ENCODE data around the gene LMTK3. TPM values are rescaled to one million over a fixed set of nuclear protein-coding genes. Genes with fewer than 3 reads are reported as not detected.
A peak's percentile ranks its signal among the peaks of the same experiment; 100 is the strongest.

The LMTK3 gene
- total RNA-seq, 1 experiment from 2014 or later, result 15.9 TPM

DNA sequence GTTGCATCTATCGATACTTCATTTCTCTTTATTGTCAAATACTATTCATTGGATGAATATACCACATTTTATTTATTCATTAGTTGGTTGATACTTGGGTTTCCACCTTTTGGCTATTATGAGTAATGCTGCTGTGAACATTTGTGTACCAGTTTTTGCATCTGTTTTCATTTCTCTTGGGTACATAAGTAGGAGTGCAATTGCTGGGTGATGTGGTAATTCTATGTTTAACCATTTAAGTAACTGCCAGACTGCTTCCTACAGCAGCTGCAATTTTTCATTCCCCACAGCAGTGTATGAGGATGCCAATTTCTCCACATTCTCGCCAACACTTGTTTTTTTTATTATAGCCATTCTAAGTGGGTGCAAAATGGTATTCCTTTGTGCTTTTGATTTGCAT, 53.6 kb downstream of the LMTK3 start:
- H3K27me3 Mint-ChIP-seq (ENCODE audit: low read depth), result no peaks in the 10 kb centered on the region
- H3K9me3 Mint-ChIP-seq, result peaks cover 3% of the 10 kb centered on the region
- H3K4me1 Mint-ChIP-seq, result 0 out of 2 replicates have a peak, but pooled peaks cover 2% of the 10 kb centered on the region
- DNase-seq (ENCODE audit: low spot score) (no peak), ATAC-seq (no peak)
- TF ChIP-seq ETV6 (CRISPR knock-in tag; IDR thresholded peaks at IDR 0.05) (no peak), OVOL2 (CRISPR knock-in tag; IDR thresholded peaks at IDR 0.05; ENCODE audit: borderline replicate concordance) (no peak), ATF1 (CRISPR knock-in tag; IDR thresholded peaks at IDR 0.05) (no peak), ZMAT4 (CRISPR knock-in tag; IDR thresholded peaks at IDR 0.05) (no peak), SP1 (CRISPR knock-in tag; conservative IDR thresholded peaks at IDR 0.05) (no peak), PRRX2 (CRISPR knock-in tag; IDR thresholded peaks at IDR 0.05) (no peak)
- TF ChIP-seq, protein P1, sequence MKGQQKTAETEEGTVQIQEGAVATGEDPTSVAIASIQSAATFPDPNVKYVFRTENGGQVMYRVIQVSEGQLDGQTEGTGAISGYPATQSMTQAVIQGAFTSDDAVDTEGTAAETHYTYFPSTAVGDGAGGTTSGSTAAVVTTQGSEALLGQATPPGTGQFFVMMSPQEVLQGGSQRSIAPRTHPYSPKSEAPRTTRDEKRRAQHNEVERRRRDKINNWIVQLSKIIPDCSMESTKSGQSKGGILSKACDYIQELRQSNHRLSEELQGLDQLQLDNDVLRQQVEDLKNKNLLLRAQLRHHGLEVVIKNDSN (CRISPR knock-in tag; IDR thresholded peaks at IDR 0.05), result no peak
- ChIA-PET POLR2A (interaction anchor here (0.8 kb wide), 1 partner anchor 165 kb away, joined by 7 read pairs; no protein-coding TSS in a partner anchor), CTCF (interaction anchor here (1.1 kb wide), 1 partner anchor 131 kb away, joined by 3 read pairs; no protein-coding TSS in a partner anchor)
- H3K4me3 Mint-ChIP-seq, result no peak overlapping the region
- no peak overlapping the region for H3K27ac Mint-ChIP-seq
- peaks cover 30% of the 10 kb centered on the region for H3K36me3 Mint-ChIP-seq

DNA sequence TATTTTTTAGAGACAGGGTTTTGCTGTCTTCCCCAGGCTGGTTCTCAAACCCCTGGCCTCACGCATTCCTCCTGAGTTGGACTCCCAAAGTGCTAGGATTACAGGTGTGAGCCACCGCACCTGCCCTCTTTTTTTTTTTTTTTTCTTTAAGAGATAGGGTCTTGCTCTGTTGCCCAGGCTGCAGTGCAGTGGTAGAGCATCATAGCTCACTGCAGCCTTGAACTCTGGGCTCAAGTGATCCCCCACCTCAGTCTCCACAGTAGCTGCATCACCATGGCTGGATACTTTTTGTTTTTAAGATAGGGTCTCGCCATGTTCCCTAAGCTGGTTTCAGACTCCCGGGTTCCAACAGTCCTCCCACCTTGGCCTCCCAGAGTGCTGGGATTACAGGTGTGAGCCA, 54.8 kb downstream of the LMTK3 start:
- Mint-ChIP-seq H3K36me3 (peaks cover 30% of the 10 kb centered on the region), H3K27me3 (ENCODE audit: low read depth) (no peaks in the 10 kb centered on the region), H3K4me1 (no peaks in the 10 kb centered on the region), H3K4me3 (no peak overlapping the region), H3K27ac (no peak overlapping the region), H3K9me3 (no peaks in the 10 kb centered on the region)
- ChIA-PET CTCF (no interaction called here), POLR2A (interaction anchor here (0.7 kb wide), 2 partner anchors 11 to 128 kb away, joined by 4 to 5 read pairs; partner anchors contain the start of gene GRWD1)
- ATAC-seq (no peak), DNase-seq (ENCODE audit: low spot score) (no peak)
- TF ChIP-seq ZNF416 (CRISPR knock-in tag; IDR thresholded peaks at IDR 0.05), result no peak
- TF ChIP-seq ZNF121 (CRISPR knock-in tag; IDR thresholded peaks at IDR 0.05), result peak; percentile 64
- TF ChIP-seq ESRRA (CRISPR knock-in tag; IDR thresholded peaks at IDR 0.05; ENCODE audit: borderline replicate concordance), result no peak

GRCh38 chr19:48455908-48456562, 55.6 kb downstream of the LMTK3 start:
- ChIA-PET POLR2A (no interaction called here), CTCF (interaction anchor here (1.0 kb wide), 1 partner anchor 65 kb away, joined by 3 read pairs; the partner anchor contains the start of gene KDELR1)
- Mint-ChIP-seq H3K27me3 (ENCODE audit: low read depth) (no peaks in the 10 kb centered on the region), H3K4me3 (no peak overlapping the region), H3K4me1 (no peaks in the 10 kb centered on the region), H3K9me3 (no peaks in the 10 kb centered on the region), H3K36me3 (peaks cover 37% of the 10 kb centered on the region), H3K27ac (no peak overlapping the region)
- ATAC-seq, result no peak
- no peak for DNase-seq (ENCODE audit: low spot score)
- TF ChIP-seq, protein P2, sequence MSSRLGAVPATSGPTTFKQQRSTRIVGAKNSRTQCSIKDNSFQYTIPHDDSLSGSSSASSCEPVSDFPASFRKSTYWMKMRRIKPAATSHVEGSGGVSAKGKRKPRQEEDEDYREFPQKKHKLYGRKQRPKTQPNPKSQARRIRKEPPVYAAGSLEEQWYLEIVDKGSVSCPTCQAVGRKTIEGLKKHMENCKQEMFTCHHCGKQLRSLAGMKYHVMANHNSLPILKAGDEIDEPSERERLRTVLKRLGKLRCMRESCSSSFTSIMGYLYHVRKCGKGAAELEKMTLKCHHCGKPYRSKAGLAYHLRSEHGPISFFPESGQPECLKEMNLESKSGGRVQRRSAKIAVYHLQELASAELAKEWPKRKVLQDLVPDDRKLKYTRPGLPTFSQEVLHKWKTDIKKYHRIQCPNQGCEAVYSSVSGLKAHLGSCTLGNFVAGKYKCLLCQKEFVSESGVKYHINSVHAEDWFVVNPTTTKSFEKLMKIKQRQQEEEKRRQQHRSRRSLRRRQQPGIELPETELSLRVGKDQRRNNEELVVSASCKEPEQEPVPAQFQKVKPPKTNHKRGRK (CRISPR knock-in tag; IDR thresholded peaks at IDR 0.05; ENCODE audit: borderline replicate concordance), result no peak
- TF ChIP-seq TEAD1 (CRISPR knock-in tag; IDR thresholded peaks at IDR 0.05) (no peak), CREB1 (CRISPR knock-in tag; IDR thresholded peaks at IDR 0.05) (no peak), ZNF396 (CRISPR knock-in tag; IDR thresholded peaks at IDR 0.05; ENCODE audit: borderline replicate concordance) (no peak), PRDM15 (CRISPR knock-in tag; IDR thresholded peaks at IDR 0.05) (no peak), ZNF416 (CRISPR knock-in tag; IDR thresholded peaks at IDR 0.05) (no peak), ZNF317 (CRISPR knock-in tag; IDR thresholded peaks at IDR 0.05; ENCODE audit: borderline replicate concordance, low read depth) (no peak)
- TF ChIP-seq, protein P3, sequence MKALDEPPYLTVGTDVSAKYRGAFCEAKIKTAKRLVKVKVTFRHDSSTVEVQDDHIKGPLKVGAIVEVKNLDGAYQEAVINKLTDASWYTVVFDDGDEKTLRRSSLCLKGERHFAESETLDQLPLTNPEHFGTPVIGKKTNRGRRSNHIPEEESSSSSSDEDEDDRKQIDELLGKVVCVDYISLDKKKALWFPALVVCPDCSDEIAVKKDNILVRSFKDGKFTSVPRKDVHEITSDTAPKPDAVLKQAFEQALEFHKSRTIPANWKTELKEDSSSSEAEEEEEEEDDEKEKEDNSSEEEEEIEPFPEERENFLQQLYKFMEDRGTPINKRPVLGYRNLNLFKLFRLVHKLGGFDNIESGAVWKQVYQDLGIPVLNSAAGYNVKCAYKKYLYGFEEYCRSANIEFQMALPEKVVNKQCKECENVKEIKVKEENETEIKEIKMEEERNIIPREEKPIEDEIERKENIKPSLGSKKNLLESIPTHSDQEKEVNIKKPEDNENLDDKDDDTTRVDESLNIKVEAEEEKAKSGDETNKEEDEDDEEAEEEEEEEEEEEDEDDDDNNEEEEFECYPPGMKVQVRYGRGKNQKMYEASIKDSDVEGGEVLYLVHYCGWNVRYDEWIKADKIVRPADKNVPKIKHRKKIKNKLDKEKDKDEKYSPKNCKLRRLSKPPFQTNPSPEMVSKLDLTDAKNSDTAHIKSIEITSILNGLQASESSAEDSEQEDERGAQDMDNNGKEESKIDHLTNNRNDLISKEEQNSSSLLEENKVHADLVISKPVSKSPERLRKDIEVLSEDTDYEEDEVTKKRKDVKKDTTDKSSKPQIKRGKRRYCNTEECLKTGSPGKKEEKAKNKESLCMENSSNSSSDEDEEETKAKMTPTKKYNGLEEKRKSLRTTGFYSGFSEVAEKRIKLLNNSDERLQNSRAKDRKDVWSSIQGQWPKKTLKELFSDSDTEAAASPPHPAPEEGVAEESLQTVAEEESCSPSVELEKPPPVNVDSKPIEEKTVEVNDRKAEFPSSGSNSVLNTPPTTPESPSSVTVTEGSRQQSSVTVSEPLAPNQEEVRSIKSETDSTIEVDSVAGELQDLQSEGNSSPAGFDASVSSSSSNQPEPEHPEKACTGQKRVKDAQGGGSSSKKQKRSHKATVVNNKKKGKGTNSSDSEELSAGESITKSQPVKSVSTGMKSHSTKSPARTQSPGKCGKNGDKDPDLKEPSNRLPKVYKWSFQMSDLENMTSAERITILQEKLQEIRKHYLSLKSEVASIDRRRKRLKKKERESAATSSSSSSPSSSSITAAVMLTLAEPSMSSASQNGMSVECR (CRISPR knock-in tag; IDR thresholded peaks at IDR 0.05; ENCODE audit: borderline replicate concordance), result no peak
- TF ChIP-seq, protein P4, sequence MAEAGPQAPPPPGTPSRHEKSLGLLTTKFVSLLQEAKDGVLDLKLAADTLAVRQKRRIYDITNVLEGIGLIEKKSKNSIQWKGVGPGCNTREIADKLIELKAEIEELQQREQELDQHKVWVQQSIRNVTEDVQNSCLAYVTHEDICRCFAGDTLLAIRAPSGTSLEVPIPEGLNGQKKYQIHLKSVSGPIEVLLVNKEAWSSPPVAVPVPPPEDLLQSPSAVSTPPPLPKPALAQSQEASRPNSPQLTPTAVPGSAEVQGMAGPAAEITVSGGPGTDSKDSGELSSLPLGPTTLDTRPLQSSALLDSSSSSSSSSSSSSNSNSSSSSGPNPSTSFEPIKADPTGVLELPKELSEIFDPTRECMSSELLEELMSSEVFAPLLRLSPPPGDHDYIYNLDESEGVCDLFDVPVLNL (CRISPR knock-in tag; IDR thresholded peaks at IDR 0.05; ENCODE audit: borderline replicate concordance, low read depth), result no peak

All from WTC11 (cell line).